Femur (tissue), 1 donor: ENCODE measurements around the gene LRP5.
"Not testable (repeated sequence)": the region's sequence is repeated elsewhere in the genome, so short reads cannot be mapped to it uniquely, and the experiment has no call there.

ENCODE experiments used
- DNase-seq: peaks from one replicate; pipeline ENCODE4 v3.0.0-alpha.2; 2017

LRP5 gene

DNA sequence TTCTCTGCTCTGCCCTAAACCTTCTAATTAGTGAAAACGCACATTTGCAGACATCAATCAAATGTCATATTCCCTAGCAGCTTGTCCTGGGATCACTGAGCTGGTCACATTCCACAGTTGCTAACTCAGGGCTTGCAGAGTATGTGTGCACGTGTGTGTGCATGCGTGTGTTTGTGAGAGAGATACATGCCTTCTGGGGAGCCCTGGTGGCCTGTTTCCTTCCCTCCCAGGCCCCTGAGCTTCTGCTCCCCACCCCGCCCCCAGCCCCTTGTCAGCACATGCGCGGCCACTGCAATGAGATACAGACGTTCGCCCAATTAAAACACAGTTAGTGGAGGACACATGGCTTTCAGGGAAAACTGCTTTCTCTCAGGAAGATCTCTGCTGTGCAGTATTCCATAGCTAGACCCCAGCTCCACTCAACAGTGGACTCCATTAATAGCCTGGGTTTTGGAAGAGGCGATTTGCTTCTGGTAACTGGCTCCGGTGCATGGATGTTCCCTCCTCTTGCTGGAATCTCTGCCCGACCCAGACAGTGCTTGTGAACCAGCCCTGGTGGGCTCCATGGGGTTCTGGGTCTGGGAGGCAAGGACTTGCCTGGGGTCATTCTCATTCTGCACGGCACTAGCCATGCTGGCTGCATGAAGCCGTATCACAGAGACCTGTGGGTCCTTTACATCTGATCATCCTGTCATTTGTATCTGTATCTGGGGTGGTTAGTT lies 17.7 kb downstream of the LRP5 start:
- no peak for DNase-seq

DNA sequence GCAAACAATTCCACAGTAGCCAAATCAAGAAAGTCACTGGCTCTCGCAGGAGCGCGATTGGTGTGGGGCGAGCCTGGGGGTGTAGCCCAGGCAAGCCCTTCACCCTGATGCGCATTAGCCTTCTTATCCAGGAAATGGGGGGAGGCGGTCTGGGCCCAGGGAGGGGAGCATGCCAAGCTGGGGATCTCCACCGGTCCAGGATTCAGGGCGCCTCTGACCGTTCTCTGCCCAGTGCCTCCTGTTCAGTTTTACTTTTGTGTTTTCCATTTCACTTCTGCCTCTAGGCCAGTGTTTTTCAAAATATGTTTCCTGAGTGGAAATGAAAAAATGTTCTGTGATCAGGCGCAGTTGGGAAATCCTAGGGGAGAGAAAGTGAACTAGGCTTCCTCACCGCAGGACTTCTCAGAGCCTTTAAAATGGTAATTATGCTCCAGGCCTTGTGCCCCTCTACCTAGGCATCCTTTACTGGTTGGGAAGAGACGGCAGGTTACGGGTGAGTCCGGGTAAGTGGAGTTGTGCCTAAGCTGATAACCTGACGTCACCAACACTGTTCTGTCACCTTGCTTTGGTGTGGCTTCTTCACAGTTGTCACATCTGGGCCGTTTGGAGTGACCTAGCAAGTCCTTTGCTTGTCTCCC lies 18.4 kb downstream of the LRP5 start:
- no peak for DNase-seq

DNA sequence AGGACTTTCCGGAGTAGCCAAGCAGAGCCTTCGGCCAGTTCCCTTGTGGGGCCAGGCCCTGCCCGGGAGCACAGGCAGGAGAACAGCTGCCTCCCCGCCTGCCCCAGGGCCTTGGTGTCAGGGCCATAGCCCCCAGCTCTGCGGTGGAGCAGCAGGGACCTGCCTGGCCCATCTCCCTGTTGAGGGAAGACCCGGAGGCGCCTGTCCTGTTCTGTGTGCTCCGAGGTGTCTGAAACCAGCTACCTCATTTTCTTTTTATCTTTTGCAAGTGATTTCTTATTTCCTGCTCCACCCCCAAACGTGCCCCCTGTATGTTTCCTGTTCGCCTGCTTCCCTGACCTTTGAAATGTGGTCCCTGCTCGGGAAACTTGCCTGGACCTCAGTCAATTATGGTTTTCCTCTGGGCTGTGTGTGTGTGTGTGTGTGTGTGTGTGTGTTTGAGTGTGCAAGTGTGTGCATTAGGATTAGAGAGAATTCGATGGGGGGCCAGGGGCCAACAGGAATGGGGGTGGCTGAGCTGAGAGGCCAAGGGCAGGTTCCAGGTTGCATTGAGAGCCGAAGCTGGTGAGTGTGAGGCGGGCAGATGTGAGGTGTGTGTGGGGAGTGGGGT lies 19.1 kb downstream of the LRP5 start:
- no peak for DNase-seq

DNA sequence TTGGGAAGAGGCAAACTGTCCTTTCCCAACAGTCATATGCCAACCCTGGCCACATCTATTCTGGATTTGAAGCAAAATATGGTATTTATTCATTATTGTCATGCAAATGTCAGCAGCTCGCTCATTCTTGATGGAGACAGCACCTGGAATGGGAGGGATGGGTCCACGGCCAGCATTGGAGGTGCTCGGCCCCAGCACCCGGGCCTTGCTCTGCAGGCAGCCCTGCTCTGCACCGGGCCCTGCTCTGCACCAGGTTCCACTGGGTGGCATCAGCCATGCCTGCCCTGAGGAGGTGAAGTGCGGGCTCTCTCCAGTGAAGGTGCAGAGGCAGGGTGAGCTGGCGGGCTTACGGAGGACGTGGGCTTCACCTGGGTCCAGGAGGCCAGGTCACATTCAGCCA lies 19.8 kb downstream of the LRP5 start:
- no peak for DNase-seq

DNA sequence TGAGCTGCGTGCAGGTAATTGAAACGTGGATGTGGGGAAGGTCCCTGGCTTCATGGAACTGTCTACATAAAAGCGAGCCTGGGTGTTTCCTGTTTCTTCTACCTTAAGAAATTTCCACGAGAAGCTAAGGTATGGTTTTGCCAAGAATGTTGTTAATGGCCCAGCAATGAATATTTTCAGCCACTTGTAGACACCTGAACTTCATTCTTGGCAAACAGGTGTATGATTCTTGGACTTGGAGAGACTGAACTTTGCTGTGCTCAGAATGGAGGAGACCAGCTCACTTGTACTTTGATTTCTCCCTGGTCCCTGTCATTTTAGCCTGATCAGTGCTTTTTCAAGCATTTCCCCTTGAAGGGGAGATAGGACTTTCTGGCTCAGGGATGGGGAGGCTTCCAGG lies 20.8 kb downstream of the LRP5 start:
- no peak for DNase-seq

DNA sequence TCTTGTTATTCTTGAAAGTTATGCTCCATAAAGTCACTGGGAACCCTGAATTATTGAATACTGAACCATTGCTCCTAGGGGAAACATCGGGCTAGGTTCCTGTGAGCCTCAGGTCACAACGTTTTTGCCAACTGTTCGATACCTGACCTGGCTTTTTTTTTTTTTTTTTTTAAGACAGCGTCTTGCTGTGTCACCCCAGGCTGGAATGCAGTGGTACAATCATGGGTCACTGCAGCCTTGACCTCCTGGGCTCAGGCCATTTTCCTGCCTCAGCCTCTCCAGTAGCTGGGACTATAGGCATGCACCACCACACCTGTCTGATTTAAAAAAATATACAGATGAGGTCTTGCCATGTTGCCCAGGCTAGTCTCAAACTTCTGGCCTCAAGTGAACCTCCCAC lies 22.5 kb downstream of the LRP5 start:
- no peak for DNase-seq

DNA sequence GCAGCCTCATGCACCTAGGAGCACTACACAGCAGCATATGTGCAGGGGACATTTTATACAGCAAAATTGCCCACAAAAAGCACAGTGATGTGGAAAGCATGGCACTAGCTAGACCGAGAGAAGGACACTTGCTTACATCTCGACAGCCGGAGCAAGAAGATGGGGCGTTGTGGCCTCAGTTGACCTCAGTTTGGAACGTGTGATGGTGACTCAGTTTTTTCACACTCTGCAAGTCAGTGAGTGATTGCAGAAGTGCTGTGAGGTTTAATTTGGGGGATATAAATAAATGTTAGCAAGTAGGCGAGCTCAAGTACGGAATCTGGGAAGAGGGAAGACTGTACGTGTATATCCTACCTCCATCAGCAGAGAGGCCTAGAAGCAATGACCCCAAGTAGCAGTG lies 23.3 kb downstream of the LRP5 start:
- no peak for DNase-seq

DNA sequence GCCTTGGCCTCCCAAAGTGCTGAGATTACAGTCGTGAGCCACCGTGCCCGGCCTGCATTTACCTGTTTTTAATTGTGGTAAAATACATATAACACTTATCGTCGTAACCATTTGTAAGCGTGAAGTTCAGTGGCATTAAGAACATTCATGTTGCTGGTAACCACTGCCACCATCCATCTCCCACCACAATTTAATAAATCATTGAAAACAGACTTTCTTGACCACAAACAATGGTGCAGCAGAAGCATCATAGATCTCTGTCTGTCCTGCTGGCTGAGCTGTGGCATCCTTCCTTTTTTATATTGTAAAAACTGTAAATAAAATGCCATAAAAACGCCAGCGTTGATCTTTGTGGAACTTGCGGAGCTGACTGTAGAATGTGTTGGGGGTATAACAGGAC lies 24.3 kb downstream of the LRP5 start:
- DNase-seq: no peak

DNA sequence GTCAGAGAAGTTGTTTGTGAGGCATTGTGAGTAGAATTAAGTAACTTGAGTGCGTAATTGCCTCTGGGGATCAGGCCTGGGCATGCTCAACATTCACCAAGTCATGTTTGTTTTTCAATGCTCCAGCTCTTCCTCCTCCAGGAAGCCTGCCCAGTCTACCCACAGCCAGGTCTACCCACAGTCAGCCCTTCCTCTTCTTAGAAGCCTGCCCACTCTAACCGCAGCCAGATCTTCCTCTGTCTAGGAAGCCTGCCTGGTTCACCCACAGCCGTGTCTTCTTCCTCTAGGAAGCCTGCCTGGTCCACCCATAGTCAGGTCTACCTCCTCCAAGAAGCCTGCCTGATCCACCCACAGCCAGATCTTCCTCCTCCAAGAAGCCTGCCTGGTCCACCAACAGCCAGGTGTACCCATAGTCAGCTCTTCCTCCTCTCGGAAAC lies 25.0 kb downstream of the LRP5 start:
- DNase-seq: no peak

DNA sequence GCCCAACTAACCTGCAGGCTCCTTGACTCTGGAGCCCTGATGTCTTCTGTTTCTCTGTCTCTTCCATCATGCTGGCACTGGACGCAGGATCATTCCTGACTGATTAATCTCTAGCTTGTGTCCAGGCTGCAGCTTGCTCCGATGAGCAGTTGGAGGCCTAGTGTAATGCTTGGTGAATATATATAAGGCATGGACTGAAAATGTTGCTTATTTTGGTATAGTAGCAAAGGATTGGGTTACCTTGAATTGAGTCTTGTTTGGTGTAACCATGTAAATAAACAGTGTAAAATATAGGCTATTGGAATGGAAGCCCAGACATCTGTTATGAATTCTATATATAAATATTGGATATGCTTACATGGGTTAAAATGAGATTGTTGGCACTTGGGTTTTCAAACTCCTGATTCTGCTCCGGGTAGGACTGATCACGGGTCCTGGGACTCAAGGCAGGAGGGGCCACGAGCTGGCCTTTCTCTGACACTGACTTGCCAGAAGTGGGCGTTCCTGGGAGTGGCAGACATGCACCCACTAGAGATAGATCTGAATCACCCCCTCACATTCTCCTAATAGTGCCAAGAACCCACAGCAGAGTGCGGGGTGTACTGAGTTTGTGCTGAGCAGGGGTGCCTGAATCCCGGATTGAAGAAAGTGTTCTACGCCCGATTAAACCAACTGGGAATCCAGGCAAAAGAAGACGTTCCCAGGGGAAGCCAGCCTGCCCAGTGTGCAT lies 25.8 kb downstream of the LRP5 start:
- DNase-seq: peak; percentile 65

DNA sequence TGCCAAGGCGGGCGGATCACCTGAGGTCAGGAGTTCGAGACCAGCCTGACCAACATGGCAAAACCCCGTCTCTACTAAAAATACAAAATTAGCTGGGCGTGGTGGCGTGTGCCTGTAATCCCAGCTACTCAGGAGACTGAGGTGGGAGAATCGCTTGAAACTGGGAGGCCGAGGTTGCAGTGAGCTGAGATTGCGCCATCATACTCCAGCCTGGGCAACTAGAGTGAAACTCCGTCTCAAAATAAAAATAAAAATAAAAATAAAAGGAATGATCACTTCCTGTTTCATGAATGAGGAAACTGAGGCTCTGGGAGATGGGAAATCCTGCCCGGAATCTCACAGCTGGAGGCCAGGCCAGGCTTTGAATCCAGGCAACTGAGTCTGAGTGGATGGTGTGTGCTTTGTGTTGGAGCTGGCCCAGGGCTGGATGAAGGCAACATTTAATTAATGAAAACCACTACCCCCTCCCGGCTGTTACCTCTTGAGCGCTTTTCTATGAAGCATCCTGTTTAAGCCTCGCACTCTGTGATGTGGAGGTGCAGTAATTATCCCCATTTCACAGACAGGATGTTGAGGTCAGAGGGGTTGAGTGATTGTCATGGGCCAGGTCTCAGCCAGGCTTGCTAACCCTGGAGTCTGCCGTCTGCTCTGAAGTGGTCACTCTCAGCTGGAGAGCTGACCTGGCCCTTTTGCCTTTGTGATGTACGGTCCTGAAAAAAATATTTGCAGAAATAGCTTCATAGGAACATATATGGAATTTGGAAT lies 27.8 kb downstream of the LRP5 start:
- no peak for DNase-seq

DNA sequence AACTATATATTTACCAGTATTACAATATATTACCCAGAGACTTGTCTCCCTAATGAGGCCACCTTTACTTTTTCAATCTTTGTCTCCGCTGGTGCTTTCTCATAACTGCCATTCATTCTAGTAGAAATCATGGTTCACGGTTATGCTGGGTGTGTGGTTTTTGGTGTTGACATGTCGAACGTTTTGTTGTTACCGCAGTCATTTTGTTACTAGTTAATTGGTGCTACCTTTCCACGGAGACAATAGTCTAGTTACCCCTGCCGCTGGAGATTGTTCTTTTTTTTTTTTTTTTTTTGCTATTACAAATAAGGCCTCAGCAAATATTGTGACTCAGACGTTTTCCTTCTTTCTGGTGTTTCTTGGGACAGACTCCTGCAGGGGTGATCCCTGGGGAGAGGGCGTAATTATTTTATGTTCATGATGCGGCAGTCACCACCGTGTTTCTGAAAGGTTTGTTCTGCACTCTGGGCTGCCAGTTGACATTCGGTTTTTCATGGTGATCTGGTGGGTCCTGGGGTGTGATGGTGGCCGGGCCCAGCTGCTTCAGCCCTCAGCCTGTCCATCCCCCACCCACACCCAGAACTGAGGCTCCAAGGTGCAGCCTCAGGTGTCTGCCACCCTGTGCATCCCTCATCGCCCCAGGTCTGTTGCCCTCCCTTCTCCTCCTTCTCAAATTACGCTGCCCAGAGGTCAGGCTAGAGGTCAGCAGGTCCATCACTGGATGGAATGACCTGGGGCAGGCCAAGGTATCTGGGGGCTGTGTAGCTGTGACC lies 28.6 kb downstream of the LRP5 start:
- DNase-seq: no peak

DNA sequence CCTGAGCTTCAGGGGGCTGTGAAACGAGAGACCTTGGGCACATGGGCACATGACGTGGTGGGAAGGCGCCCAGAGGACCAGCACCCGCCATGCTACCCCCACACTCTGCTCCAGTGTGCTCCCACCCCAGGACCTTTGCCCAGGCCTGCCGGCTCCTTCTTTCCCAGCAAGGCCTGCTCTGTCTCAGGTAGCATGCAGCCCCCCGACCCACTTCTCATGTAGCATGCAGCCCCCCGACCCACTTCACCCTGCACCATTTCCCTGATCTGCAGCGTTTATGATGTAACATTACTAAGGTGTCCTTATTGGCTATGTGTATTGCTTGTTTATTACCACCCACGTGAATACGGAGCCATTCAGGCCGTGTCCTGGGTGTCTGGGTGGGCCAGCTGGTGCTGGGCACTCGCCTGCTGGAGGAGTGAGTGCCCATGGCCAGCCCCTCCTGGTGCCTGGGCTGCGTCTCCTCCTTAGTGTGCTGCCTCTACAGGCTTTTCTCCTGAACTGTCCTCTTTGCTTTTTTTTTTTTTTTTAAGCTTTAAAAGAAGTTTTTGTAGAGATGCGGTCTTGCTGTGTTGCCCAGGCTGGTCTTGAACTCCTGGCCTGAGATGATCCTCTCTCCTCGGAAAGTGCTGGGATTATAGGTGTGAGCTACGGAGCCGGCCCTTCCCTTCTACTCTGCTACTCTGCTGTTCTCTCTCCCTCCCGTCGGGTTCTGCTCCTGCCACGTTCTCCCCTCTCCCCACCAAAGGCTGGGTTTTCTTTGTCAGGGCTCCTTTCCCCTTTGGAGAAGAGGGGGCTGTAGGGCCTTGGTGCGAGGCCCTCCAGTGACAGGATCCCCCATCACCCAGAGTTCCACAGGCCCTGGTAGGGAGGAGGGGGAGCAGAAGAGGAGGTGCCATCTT lies 29.4 kb downstream of the LRP5 start:
- no peak for DNase-seq

DNA sequence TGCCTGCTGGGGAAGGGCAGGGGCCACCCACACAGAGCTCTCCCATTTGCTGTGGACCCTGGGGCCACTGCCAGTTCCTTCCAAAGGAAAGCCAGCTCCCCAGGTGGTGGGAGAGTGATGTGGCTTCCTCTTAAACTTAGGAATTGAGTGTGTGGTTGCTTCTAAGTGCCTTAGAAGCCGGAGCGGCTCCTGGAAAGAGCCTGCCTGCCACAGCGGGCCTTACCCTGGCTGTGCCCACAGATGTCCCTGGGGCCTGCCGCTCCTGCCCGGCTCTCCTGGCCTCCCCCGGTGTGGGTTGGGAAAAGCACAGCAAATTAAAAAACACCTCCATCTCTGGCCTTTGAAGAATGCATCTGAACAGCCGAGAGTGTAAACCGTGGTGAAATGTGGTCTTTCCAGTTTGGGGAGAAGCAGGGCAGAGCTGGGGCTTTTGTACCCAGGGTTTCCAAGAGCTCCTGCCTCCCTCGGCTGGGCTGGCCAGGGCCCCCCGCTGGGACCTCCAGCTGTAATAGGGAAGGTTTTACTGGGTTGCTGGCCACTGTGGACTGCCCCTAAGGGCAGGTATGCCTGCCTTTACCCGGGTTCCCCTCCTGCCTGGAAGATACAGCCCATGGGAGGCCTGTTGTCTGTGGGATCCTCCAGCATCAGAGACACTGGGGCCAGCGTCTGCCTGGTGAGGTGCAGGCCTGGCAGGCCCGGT lies 30.2 kb downstream of the LRP5 start:
- DNase-seq: peak; percentile 69

DNA sequence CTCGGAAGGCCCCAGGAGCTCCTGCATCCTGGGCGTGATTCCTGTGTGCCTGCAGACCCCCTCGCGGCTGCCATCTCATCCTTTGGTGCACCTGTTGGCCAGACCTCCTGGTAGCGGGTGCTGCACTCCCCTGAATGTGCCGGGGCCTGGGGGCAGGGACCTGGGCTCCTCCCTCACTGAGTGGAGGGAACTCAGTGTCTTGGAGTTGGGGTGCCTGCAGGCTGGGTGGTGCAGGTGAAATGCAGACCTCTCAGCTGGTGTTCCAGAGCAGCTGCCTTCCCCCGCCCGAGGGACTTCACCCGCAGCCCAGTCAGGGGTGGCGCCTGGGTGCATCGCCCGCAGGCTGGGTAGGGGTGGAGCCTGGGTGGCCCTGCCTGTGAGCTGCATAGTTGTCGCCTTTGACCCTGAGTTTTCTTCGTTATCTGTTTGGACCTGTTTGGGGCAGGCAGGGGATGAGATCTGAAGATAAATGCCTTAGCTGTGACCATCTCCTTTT lies 31.4 kb downstream of the LRP5 start:
- DNase-seq: no peak

DNA sequence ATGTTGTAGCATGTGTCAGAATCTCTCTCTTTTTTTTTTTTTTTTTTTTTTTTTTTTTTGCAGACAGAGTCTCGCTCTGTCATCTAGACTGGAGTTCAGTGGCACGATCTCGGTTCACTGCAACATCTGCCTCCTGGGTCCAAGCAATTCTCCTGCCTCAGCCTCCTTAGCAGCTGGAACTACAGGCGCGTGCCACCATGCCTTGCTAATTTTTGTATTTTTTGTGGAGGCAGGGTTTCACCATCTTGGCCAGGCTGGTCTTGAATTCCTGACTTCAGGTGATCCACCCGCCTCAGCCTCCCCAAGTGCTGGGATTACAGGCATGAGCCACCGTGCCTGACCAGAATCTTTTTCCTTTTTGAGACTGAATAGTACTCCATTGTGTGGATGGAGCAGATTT lies 32.4 kb downstream of the LRP5 start:
- not testable (repeated sequence) for DNase-seq

DNA sequence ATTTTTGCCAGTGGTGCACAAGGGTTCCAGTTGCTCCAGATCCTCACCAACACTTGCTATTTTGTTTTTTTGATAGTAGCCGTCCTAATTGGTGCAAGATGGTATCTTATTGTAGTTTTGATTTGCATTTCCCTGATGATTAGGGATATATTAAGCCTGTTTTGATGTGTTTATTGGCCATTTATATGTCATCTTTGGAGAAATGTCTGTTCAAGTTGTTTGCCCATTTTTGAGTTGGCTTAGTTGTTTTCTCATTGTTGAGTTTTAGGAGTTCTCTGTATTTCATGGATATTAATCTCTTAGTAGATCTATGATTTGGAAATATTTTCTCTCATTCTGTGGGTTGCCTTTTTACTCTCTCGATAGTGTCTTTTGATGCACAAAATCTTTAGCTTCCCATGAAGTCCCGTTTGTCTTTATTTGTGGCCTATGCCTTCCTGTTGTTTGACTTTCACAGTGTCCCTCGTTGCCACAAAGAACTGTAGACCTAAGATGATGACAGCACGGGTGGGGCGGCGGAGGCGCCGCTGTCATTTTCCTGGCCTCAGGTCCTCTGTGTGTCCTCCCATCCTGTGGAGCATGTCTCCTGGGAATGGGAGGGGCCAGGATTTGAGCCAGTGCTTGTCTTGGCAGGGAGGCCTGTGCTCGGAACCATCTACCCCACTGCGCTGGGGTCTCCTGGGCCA lies 33.5 kb downstream of the LRP5 start:
- DNase-seq: no peak

DNA sequence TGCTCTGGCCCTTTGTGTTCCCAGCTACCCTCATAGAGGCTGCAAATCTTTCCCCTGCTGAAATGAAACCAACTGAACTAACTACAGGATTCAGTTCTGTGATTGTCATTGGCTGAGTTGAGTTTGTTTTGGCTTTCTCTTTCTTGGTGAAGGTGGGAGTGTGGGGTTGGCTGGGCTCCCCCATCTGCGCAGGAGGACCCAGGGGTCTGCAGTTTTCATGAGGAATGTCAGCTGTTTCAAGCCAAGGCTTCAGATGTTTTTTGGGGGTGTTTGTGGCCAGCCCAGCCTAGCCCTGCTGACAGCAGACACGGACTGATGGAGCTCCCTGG lies 34.0 kb downstream of the LRP5 start:
- DNase-seq: no peak

DNA sequence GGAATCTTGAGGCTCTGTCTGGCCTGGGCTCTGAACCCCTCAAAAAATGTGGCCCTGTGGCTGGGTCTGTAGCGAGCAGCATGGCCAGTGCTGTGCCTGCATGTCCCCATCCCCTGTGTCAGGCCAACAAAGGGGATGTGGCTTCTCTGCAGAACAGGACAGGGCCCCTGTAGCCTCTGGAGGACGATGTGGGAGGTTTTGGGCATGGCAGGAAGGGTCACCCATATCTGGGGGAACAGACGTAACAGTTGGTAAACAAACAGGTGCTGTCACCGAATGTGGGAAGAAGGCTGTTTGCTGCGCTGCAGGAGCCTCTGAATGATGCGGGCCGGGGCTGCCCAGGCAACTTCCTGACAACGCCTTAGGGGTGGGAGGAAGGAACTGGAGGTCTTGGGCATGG lies 35.0 kb downstream of the LRP5 start:
- no peak for DNase-seq

DNA sequence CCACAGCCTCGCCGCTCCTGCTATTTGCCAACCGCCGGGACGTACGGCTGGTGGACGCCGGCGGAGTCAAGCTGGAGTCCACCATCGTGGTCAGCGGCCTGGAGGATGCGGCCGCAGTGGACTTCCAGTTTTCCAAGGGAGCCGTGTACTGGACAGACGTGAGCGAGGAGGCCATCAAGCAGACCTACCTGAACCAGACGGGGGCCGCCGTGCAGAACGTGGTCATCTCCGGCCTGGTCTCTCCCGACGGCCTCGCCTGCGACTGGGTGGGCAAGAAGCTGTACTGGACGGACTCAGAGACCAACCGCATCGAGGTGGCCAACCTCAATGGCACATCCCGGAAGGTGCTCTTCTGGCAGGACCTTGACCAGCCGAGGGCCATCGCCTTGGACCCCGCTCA lies 35.5 kb downstream of the LRP5 start:
- no peak for DNase-seq
